GM06990 (cell line): ENCODE measurements around the gene NR5A1.

Source experiments
- DNase-seq: peaks from one replicate; pipeline ENCODE4 v3.0.0-alpha.2; 2011; ENCODE audit not compliant: insufficient read length; ENCODE audit errors: extremely low read depth
- H3K27me3 ChIP-seq: replicated peaks from 2 replicates; pipeline ENCODE4 v1.6.0; 2011; ENCODE audit warnings: low read length; ENCODE audit not compliant: control insufficient read depth, insufficient read depth
- H3K36me3 ChIP-seq: 2 replicates; pipeline ENCODE4 v1.5.1; 2011; ENCODE audit warnings: low read length; ENCODE audit not compliant: control insufficient read depth, insufficient read depth
- H3K4me3 ChIP-seq: replicated peaks from 2 replicates; pipeline ENCODE4 v1.5.1; 2011; ENCODE audit warnings: low read depth, mild to moderate bottlenecking, control low read depth, low read length
- CTCF ChIP-seq: IDR thresholded peaks from 2 replicates; pipeline ENCODE4 v1.5.1; 2011; ENCODE audit warnings: low read length, control low read depth, mild to moderate bottlenecking, inconsistent platforms; ENCODE audit not compliant: insufficient read depth, poor library complexity, severe bottlenecking

The NR5A1 gene

DNA sequence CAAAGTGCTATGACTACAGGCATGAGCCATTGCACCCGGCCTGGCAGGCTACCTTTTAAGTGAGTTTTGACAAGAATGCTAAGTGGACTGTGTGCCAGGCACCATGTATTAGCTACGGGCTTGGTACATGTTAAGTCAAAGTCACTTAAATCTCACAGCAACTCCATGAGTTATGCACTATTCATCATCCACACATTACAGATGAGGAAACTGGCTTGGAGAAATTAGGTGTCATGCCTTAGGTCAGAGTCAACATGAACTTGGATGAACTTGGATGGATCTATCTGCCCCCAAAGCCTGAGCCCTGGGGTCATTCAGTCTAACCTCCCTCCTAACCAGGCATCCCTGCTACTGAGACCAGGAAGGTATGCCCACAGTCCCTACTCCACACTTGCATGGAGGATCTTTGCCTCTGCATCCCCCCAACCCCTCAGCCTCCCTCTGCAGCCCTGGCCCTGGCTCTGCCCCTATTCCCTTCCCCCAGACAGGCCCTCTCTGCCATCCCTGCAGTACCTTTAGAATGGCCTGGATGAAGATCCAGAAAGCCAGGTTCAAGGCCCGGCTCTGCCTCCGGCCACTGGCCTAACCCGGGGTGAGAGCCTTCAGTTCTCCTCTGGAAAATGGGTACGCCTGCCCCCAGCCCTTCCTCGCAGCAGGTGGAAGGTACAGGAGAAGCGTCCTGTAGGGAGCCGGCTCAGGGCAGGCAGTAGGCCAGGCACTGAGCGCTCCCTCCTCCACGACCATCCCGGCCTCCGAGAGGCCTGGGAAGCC, 57.6 kb downstream of the NR5A1 start:
- no peak overlapping the region for H3K4me3 ChIP-seq
- no peak for TF ChIP-seq CTCF
- no peak for DNase-seq
- H3K27me3 ChIP-seq = peaks cover 1% of the 10 kb centered on the region
- no peaks in the 10 kb centered on the region for H3K36me3 ChIP-seq

GRCh38 chr9:124448019-124448418, 59.2 kb downstream of the NR5A1 start:
- H3K27me3 ChIP-seq = peaks cover 1% of the 10 kb centered on the region
- TF ChIP-seq CTCF = no peak
- H3K4me3 ChIP-seq = no peak overlapping the region
- DNase-seq = no peak
- H3K36me3 ChIP-seq = no peaks in the 10 kb centered on the region

GRCh38 chr9:124447297-124447661, 59.9 kb downstream of the NR5A1 start:
- no peak overlapping the region for H3K4me3 ChIP-seq
- H3K36me3 ChIP-seq = no peaks in the 10 kb centered on the region
- H3K27me3 ChIP-seq = peaks cover 1% of the 10 kb centered on the region
- no peak for TF ChIP-seq CTCF
- no peak for DNase-seq

DNA sequence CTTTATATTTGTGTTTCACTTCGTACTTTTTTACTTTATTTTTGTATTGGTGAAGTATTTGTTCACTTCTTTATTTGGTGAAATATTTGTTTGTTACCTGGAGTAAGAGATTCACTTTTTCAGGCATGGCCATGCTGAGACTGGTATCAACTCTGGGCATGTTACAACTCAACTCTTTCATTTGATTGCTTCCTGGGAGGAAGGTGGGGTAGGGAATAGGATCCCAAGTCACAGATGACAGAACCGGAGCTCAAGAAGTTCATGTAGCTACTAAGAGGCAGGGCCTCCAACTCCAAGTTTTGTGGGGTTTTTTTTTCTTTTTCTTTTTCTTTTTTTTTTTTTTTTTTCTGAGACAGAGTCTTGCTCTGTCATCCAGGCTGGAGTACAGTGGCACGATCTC, 63.0 kb downstream of the NR5A1 start:
- DNase-seq = no peak
- H3K4me3 ChIP-seq = no peak overlapping the region
- no peaks in the 10 kb centered on the region for H3K36me3 ChIP-seq
- no peaks in the 10 kb centered on the region; the same call in 1 of the 2 replicates for H3K27me3 ChIP-seq
- TF ChIP-seq CTCF = no peak

DNA sequence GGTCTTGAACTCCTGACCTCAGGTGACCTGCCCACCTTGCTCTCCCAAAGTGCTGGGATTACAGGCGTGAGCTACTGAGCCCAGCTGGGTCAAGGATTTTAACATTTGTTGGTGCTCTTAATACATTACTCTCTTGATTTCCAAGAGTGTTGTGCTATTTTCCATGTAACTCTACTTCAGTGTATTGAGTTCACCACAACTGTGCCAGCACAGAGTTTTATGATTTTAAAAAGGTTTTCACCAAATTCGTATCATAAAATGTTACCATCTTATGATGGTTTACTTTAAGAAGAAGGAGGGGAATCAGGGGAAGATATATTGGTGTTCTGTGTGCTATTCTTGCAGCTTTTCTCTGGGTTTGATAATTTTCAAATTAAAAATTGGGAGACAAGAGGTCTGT, 63.6 kb downstream of the NR5A1 start:
- H3K27me3 ChIP-seq = no peaks in the 10 kb centered on the region; the same call in 1 of the 2 replicates
- DNase-seq = no peak

More for the DNA sequence above, 63.6 kb downstream of the NR5A1 start:
- TF ChIP-seq CTCF = no peak
- no peaks in the 10 kb centered on the region for H3K36me3 ChIP-seq
- no peak overlapping the region for H3K4me3 ChIP-seq
